ENCODE results near the gene INPP4B. TPM values are rescaled to one million over a fixed set of nuclear protein-coding genes. Genes with fewer than 3 reads are reported as not detected.

INPP4B gene
- total RNA-seq, 1 experiment from 2014 or later, result 0.07 TPM

GRCh38 chr4:142035566-142035965 lies 810.5 kb downstream of the INPP4B start:
- Histone ChIP-seq H4K20me1 (ENCODE audit: control insufficient read depth, insufficient read depth, insufficient read length) (no peaks in the 10 kb centered on the region), H2BK5ac (ENCODE audit: insufficient read length, low read length) (no peak overlapping the region), H3K9me3 (ENCODE audit: control insufficient read depth, low read depth, low read length) (no peaks in the 10 kb centered on the region), H3K9ac (ENCODE audit: extremely low read depth, insufficient read length, low read length) (no peak overlapping the region), H2BK15ac (ENCODE audit: low read depth, low read length) (no peak overlapping the region), H3K14ac (ENCODE audit: insufficient read depth, low read length) (no peak overlapping the region), H3K4ac (ENCODE audit: low read depth, low read length) (no peak overlapping the region), H3T11ph (ENCODE audit: low read length) (no peak overlapping the region), H3K79me1 (ENCODE audit: insufficient read depth, low read depth, low read length, poor library complexity, severe bottlenecking) (no peaks in the 10 kb centered on the region), H3K18ac (ENCODE audit: insufficient read length, low read depth, low read length) (no peak overlapping the region), H3K27me3 (ENCODE audit: insufficient read depth, low read length) (no peaks in the 10 kb centered on the region), H3K23ac (ENCODE audit: insufficient read length, low read depth, low read length) (no peak overlapping the region), H3K27ac (ENCODE audit: insufficient read length, low read depth, low read length) (no peak overlapping the region), H4K8ac (replicated peaks; ENCODE audit: insufficient read length, low read depth, low read length) (no peak overlapping the region), H2BK20ac (ENCODE audit: low read depth, low read length, poor library complexity, severe bottlenecking) (no peak overlapping the region), H3K4me2 (ENCODE audit: insufficient read depth, insufficient read length, low read length) (no peak overlapping the region), H4K91ac (ENCODE audit: insufficient read length, low read depth, low read length) (no peak overlapping the region), H3K23me2 (ENCODE audit: insufficient read length, low read depth, low read length, poor library complexity, severe bottlenecking) (no peaks in the 10 kb centered on the region), H3K56ac (ENCODE audit: insufficient read length, low read depth, low read length) (no peak overlapping the region), H2AFZ (ENCODE audit: low read length) (no peak overlapping the region), H4K5ac (ENCODE audit: insufficient read length, low read depth, low read length) (no peak overlapping the region), H3K4me1 (ENCODE audit: insufficient read depth, low read length) (no peaks in the 10 kb centered on the region), H3K79me2 (ENCODE audit: insufficient read depth, low read length) (no peaks in the 10 kb centered on the region), H2AK5ac (ENCODE audit: insufficient read length, low read length) (no peak overlapping the region), H2BK120ac (ENCODE audit: low read depth, low read length, poor library complexity, severe bottlenecking) (no peak overlapping the region), H2BK12ac (ENCODE audit: insufficient read length, low read depth, low read length) (no peak overlapping the region)
- no peaks in the 10 kb centered on the region for H3K9me3 Mint-ChIP-seq
- no peaks in the 10 kb centered on the region; a peak in 1 of 4 replicates for H3K4me1 Mint-ChIP-seq
- H3K27ac Mint-ChIP-seq, result no peak overlapping the region
- H3K36me3 Mint-ChIP-seq (ENCODE audit: insufficient read depth in 1 of 3, low read depth in 3 of 3), result no peaks in the 10 kb centered on the region
- no peak for TF ChIP-seq CTCF (conservative IDR thresholded peaks at IDR 0.05)
- no peak for DNase-seq
- H3K27me3 Mint-ChIP-seq (ENCODE audit: low read depth), result no peaks in the 10 kb centered on the region
- H3K4me3 Mint-ChIP-seq, result no peak overlapping the region

Measured in H9 (cell line).